NB4 (cell line): ENCODE measurements around the gene TGM4.

ENCODE experiments used
- CTCF ChIP-seq: IDR thresholded peaks from one replicate; pipeline ENCODE4 v1.5.1; 2012; ENCODE audit warnings: low read depth, low read length
- MYC ChIP-seq: IDR thresholded peaks from 2 replicates; pipeline ENCODE4 v1.6.1; 2011; ENCODE audit warnings: low read depth, low read length
- POLR2A ChIP-seq: IDR thresholded peaks from 2 replicates; pipeline ENCODE4 v1.6.1; 2011; ENCODE audit warnings: mild to moderate bottlenecking; ENCODE audit not compliant: insufficient read length; ENCODE audit errors: extremely low read depth
- TF ChIP-seq, protein P1 (sequence below): IDR thresholded peaks from 2 replicates; pipeline ENCODE4 v1.6.1; 2011; ENCODE audit warnings: low read depth, low read length

- TF ChIP-seq POLR2A (no peak), CTCF (no peak), MYC (no peak)
- TF ChIP-seq, protein P1, sequence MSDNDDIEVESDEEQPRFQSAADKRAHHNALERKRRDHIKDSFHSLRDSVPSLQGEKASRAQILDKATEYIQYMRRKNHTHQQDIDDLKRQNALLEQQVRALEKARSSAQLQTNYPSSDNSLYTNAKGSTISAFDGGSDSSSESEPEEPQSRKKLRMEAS = no peak
Observed at GRCh38 chr3:44890258-44890657, 15.8 kb downstream of the TGM4 start.
